Measurements from ENCODE around the gene SPACA6. TPM values are rescaled to one million over a fixed set of nuclear protein-coding genes. Genes with fewer than 3 reads are reported as not detected.

The SPACA6 gene
- total and polyA plus RNA-seq, 2 of the 8 experiments (the other 6 are each of a cell fraction or from before 2014, with no cell fraction given) = 7.1 to 7.5 TPM

- 78% methylated on average over 1 of the region's 4 CpGs; no CpG with 5 or more reads in 1 of the 2 experiments for WGBS, 2 experiments (ENCODE audit: extremely low coverage in 1 of 2, insufficient coverage in 1 of 2, insufficient read length in 1 of 2, insufficient replicate concordance in 2 of 2, low coverage in 1 of 2, low lambda C conversion rate in 2 of 2, missing lambda C conversion rate in 1 of 2)
- DNase-seq (ENCODE audit: low read depth in 1 of 2, low spot score in 2 of 2) = no peak
- 0 out of 2 replicates have a peak overlapping the region, but pooled peaks have one; percentile 29 for H2AFZ ChIP-seq (ENCODE audit: low read length)
- H2BK120ac ChIP-seq (replicated peaks; ENCODE audit: low read depth, low read length) = peak overlapping the region; percentile 1
- peak overlapping the region; percentile 49 to 75 (median 70) for H3K4me3 ChIP-seq (ENCODE audit: extremely low read depth in 1 of 4, insufficient read depth in 2 of 4, low read depth in 3 of 4, low read length in 4 of 4)
- H3K79me1 ChIP-seq (ENCODE audit: low read depth, low read length) = no peaks in the 10 kb centered on the region
- no peak overlapping the region for H4K8ac ChIP-seq (ENCODE audit: extremely low read depth, insufficient read depth, low read length)
- FAIRE-seq = no peak
- peak overlapping the region; percentile 46; the same call in 1 of the 2 replicates for H3K27ac ChIP-seq (ENCODE audit: low read depth, low read length)
- peak overlapping the region; percentile 60; the same call in 1 of the 2 replicates for H3K18ac ChIP-seq (ENCODE audit: extremely low read depth, low read length)
- H3K79me2 ChIP-seq (ENCODE audit: control insufficient read depth in 1 of 2, insufficient read depth in 2 of 2, low read length in 2 of 2) = no peaks in the 10 kb centered on the region
- H2BK5ac ChIP-seq (ENCODE audit: low read depth, low read length) = no peak overlapping the region
- H3K27me3 ChIP-seq (replicated peaks in 1 of 4; ENCODE audit: control insufficient read depth in 3 of 4, extremely low read depth in 1 of 4, insufficient read depth in 3 of 4, low read length in 3 of 4) = no peaks in the 10 kb centered on the region
- H3K14ac ChIP-seq (ENCODE audit: insufficient read length) = no peak overlapping the region
- H3K4ac ChIP-seq (replicated peaks; ENCODE audit: insufficient read length, low read depth, low read length) = no peak overlapping the region
- ChIA-PET POLR2A (ENCODE audit: partially characterized antibody) (interaction anchor here (4.0 kb wide), 1 partner anchor 14 kb away, joined by 28 read pairs; no protein-coding TSS in a partner anchor), CTCF (ENCODE audit: partially characterized antibody) (interaction anchor here (0.6 to 2.4 kb wide), 5 partner anchors 8 to 73 kb away, joined by 3 to 9 read pairs (median 3); partner anchors contain the start of gene SPACA6)
- peak overlapping the region; percentile 90 to 96 for H3K4me2 ChIP-seq (ENCODE audit: insufficient read depth in 1 of 2, low read depth in 2 of 2, low read length in 2 of 2)
- H4K91ac ChIP-seq (replicated peaks; ENCODE audit: insufficient read length, low read length) = no peak overlapping the region
- no peak overlapping the region for H3K23ac ChIP-seq (ENCODE audit: insufficient read length)
- H2BK20ac ChIP-seq (ENCODE audit: low read length) = no peak overlapping the region
- H4K20me1 ChIP-seq (replicated peaks in 1 of 2; ENCODE audit: control insufficient read depth in 1 of 2, insufficient read depth in 2 of 2, low read length in 2 of 2) = no peaks in the 10 kb centered on the region
- peaks cover 0 to 11% (median 5%) of the 10 kb centered on the region in 4 experiments; a peak in 6 of 7 replicates for H3K4me1 ChIP-seq (replicated peaks in 1 of 4; ENCODE audit: control insufficient read depth in 3 of 4, insufficient read depth in 4 of 4, low read length in 3 of 4)
- H3K56ac ChIP-seq (replicated peaks; ENCODE audit: insufficient read length, low read depth, low read length) = no peak overlapping the region
- H2BK15ac ChIP-seq (ENCODE audit: low read length) = no peak overlapping the region
- H4K5ac ChIP-seq (ENCODE audit: insufficient read length, low read depth, low read length) = no peak overlapping the region
- H3K36me3 ChIP-seq (ENCODE audit: control insufficient read depth in 2 of 4, insufficient read depth in 4 of 4, low read length in 3 of 4) = no peaks in the 10 kb centered on the region
- H2AK5ac ChIP-seq (ENCODE audit: low read depth, low read length) = no peak overlapping the region
- H2BK12ac ChIP-seq (ENCODE audit: low read depth, low read length) = no peak overlapping the region
- H3K23me2 ChIP-seq (ENCODE audit: low read depth, low read length) = peaks cover 20% of the 10 kb centered on the region
- H3K9ac ChIP-seq (replicated peaks in 1 of 4; ENCODE audit: extremely low read depth in 1 of 4, low read depth in 3 of 4, low read length in 3 of 4) = peak overlapping the region in 3 of 4 experiments; percentile 46 to 56 (median 54); a peak in 4 of 7 replicates
- no peaks in the 10 kb centered on the region for H3K9me3 ChIP-seq (ENCODE audit: insufficient read depth in 2 of 2, low read depth in 1 of 2, low read length in 1 of 2)
- TF ChIP-seq HDAC6 (IDR thresholded peaks at IDR 0.05; ENCODE audit: low read depth, low read length) (no peak), TCF12 (IDR thresholded peaks at IDR 0.05; ENCODE audit: low read depth, low read length) (no peak), CREB1 (IDR thresholded peaks at IDR 0.05) (no peak), CHD2 (IDR thresholded peaks at IDR 0.05; ENCODE audit: low read length) (no peak), POLR2AphosphoS5 (IDR thresholded peaks at IDR 0.05; ENCODE audit: low read depth, low read length) (no peak), E2F6 (IDR thresholded peaks at IDR 0.05) (no peak), BCL11A (IDR thresholded peaks at IDR 0.05; ENCODE audit: low read depth in 2 of 2, low read length in 2 of 2) (no peak), NRF1 (IDR thresholded peaks at IDR 0.05; ENCODE audit: low read depth, low read length) (no peak), NANOG (IDR thresholded peaks at IDR 0.05; ENCODE audit: insufficient read depth, low read depth, low read length, poor library complexity, severe bottlenecking) (no peak), SIRT6 (IDR thresholded peaks at IDR 0.05; ENCODE audit: low read length) (no peak), CBX8 (IDR thresholded peaks at IDR 0.05; ENCODE audit: borderline replicate concordance, low read depth, low read length) (no peak)
- TF ChIP-seq, protein P1, sequence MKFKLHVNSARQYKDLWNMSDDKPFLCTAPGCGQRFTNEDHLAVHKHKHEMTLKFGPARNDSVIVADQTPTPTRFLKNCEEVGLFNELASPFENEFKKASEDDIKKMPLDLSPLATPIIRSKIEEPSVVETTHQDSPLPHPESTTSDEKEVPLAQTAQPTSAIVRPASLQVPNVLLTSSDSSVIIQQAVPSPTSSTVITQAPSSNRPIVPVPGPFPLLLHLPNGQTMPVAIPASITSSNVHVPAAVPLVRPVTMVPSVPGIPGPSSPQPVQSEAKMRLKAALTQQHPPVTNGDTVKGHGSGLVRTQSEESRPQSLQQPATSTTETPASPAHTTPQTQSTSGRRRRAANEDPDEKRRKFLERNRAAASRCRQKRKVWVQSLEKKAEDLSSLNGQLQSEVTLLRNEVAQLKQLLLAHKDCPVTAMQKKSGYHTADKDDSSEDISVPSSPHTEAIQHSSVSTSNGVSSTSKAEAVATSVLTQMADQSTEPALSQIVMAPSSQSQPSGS (IDR thresholded peaks at IDR 0.05; ENCODE audit: low read length) = no peak
Observed at GRCh38 chr19:51704626-51705025, 11.5 kb downstream of the SPACA6 start.
